ENCODE measurements around the gene ANP32A.
"Not testable (repeated sequence)": the region's sequence is repeated elsewhere in the genome, so short reads cannot be mapped to it uniquely, and the experiment has no call there.

ANP32A gene

GRCh38 chr15:68783226-68784058 lies 37.3 kb downstream of the ANP32A start:
- peak; percentile 40 for DNase-seq (ENCODE audit: low read depth, low spot score)

- no peak for DNase-seq (ENCODE audit: low read depth, low spot score)
These were observed 38.0 kb downstream of the ANP32A start for GRCh38 chr15:68782589-68783161.

DNA sequence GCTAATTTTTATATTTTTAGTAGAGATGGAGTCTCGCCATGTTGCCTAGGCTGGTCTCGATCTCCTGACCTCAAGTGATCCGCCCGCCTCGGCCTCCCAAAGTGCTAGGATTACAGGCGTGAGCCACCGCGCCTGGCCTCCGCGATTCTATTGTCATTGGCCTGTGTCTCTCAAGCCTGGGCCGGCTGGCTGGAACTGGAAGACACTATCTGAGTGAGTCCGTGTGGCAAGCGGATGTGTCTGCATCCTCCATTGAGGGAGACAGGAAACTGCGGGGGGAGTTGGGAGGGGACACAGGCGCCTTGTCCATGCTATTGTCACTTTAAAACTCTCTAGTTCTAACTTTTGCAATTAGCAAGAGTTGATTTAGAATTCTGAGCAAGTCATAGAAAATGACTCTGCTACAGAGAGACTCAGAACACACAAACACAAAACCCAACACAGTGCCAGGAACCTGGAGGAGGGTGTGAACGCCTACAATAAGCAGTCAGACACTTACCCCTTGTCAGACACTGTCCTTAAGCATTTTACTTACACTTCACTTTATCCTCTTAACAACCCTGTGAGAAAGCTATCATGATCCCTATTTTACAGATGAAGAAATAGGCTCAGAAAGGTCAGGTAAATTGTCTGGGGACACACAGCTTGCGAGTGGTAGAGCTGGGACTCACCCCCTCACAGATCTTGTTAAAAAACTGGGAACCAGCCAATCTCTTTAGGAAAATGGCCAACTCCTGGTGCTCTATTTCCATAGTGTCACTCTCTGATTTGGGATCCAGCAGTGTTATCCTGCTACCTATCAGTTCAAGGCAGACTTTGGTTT lies 38.7 kb downstream of the ANP32A start:
- DNase-seq (ENCODE audit: low read depth, low spot score), result no peak

DNA sequence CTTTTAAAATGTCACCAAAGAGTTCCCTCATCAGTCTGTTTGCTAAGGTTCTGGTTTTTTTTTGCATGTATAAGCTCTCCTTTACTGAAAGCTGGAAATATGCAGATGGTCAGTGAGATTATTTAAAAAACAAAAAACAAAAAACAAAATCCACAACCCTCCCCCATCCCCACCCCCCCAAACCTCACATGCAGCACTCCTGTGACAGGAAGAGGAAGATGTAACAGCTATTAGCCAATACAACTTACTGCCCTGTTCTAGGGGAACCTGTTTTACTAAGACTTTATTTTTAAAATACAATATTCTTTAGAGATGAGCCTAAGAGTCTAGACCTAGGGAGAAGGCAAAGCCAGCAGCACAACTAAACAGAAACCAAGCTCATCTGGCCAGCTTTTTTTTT lies 39.5 kb downstream of the ANP32A start:
- DNase-seq (ENCODE audit: low read depth, low spot score), result no peak

DNA sequence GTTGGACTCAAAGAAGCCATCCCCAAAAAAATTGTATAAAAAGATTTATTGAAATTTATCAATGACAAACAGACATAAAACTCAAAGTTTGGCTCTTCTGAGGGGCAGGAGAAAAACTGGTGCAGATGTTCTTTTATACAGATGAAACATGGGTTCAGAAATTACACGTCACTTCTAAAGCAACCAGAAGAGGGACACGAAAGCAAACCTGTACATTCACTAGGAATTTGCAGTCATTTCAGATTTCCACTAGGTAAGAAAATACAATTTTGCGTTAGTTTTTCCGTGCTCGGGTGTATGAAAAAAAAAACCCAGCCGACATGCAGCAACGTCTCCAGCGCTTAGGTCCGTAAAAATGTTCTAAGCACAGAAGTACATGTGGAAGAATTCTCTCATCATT lies 41.8 kb downstream of the ANP32A start:
- DNase-seq (ENCODE audit: low read depth, low spot score), result no peak

- DNase-seq (ENCODE audit: low read depth, low spot score), result no peak
These were observed 44.0 kb downstream of the ANP32A start for GRCh38 chr15:68776477-68777270.

DNA sequence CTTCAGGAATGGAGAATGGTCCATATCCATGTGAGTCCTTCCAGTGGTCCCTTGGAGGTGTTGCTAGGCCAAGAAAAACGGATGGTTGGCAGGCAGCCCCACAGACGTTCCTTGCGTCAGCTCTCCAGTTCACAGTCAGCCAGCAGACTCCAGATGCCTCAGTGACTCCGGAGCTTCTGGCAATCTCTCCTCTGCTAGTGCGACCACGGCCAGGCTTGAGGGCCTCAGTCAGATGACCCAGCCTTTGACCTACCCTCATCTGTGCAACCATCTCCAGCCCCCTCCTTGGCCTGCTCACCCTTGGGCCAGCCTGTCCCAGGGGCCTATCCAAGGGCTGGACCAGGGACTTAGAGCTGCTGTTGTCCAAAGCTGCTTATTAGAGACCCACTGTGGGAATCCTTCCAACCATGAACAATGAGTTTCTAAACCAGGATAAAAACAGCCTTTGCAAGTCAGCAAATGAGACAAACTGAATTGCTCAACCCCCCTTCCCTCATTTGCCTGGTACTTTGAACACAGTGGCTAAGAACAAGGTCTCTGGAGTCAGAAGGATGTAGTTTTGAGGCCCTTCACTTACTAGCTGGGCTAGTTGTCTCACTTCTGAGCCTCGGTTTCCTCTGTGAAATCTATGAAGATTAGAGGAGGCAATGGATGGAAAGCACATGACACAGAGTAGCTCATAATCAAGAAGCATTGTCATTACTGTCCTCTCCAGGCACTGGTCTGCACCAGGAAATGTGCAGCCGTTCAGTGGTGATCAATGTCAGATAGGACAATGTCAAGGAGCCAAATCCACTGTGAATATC lies 44.8 kb downstream of the ANP32A start:
- DNase-seq (ENCODE audit: low read depth, low spot score), result no peak

- no peak for DNase-seq (ENCODE audit: low read depth, low spot score)
These were observed 45.5 kb downstream of the ANP32A start for GRCh38 chr15:68775236-68775577.

GRCh38 chr15:68774521-68775235 lies 46.0 kb downstream of the ANP32A start:
- DNase-seq (ENCODE audit: low read depth, low spot score), result no peak

DNA sequence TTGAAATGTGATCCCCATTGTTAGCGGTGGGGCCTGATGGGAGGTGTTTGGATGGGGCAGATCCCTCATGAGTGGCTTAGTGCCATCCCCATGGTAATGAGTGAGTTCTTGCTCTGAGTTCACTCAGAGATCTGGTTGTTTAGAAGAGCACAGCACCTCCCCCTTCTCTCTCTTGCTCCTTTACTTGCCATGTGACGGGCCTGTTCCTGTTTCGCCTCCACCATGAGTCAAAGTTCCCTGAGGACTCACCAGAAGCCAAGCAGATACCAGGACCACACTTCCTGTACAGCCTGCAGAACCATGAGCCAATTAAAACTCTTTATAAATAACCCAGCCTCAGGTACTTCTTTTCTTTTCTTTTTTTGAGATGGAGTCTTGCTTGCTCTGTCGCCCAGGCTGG lies 46.6 kb downstream of the ANP32A start:
- no peak for DNase-seq (ENCODE audit: low read depth, low spot score)

DNA sequence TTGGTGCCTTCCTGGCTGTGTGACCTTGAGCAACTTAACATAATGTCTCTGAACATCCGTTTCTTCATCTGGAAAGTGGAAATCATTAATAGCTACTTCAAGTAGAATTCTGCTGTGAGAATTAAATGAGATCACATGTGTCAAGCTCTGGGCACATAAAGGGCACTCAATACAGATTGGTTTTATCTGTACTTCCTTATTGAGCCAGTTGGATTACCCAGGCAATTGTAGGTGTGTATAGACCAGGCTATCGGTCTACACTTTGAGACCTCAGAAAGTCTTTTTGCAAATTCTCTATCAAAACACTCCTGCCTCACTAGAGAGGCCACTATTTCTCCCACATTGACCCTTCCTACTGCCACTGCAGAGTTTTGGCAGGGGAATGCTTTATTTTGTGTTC lies 47.7 kb downstream of the ANP32A start:
- DNase-seq (ENCODE audit: low read depth, low spot score), result no peak

- no peak for DNase-seq (ENCODE audit: low read depth, low spot score)
These were observed 50.5 kb downstream of the ANP32A start for GRCh38 chr15:68770216-68770615.

DNA sequence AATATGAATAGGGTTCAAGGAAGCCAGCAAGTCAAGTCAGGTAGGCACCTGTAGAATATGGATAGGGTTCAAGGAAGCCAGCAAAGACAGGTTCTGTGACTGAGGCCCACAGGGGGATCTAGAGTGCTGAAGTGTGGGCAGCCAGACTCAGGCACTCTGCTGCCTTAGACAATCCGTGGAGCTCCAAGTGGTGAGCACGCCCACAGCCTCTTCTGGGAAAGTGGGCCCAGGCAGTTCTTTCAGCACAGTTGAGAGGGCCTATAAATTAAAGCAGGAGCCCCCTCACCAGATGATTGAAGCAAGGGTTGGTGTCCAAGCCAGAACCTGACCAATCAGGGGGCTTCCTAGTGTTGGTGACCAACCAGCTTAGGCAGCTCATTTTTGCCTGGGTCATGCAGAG lies 51.0 kb downstream of the ANP32A start:
- no peak for DNase-seq (ENCODE audit: low read depth, low spot score)

- DNase-seq (ENCODE audit: low read depth, low spot score), result no peak
These were observed 52.4 kb downstream of the ANP32A start for GRCh38 chr15:68768321-68768720.

DNA sequence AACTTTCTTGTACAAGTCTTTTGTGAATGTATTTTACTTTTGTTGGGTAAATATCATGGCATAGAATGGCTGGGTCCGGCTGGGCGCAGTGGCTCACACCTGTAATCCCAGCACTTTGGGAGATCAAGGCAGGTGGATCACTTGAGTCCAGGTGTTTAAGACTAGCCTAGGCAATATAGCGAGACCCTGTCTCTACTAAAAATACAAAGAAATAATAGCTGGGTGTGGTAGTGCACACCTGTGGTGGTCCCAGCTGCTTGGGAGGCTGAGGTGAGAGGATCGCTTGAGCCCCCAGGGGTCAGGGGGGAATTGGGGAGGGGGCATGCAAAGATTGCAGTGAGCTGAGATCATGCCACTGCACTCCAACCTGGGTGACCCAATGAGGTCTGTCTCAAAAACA lies 52.9 kb downstream of the ANP32A start:
- no peak for DNase-seq (ENCODE audit: low read depth, low spot score)

- no peak for DNase-seq (ENCODE audit: low read depth, low spot score)
These were observed 54.9 kb downstream of the ANP32A start for GRCh38 chr15:68765602-68766368.

DNA sequence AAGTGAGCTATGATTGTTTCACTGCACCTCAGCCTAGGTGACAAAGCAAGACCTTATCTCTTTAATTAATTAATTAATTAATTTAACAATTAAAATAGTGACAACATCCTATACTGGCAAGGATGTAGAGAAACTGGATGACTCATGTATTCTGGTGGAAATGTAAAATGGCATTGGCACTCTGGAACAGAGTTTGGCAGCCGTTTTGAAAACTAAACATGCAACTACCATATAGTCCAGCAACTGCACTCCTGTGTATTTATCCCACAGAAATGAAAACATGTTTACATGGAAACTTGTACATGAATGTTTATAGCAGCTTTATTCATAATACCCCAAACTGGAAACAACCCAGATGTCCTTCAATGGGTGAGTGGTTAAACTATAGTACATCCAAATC lies 56.6 kb downstream of the ANP32A start:
- DNase-seq (ENCODE audit: low read depth, low spot score), result no peak

- no peak for DNase-seq (ENCODE audit: low read depth, low spot score)
These were observed 57.6 kb downstream of the ANP32A start for GRCh38 chr15:68763063-68763462.

DNA sequence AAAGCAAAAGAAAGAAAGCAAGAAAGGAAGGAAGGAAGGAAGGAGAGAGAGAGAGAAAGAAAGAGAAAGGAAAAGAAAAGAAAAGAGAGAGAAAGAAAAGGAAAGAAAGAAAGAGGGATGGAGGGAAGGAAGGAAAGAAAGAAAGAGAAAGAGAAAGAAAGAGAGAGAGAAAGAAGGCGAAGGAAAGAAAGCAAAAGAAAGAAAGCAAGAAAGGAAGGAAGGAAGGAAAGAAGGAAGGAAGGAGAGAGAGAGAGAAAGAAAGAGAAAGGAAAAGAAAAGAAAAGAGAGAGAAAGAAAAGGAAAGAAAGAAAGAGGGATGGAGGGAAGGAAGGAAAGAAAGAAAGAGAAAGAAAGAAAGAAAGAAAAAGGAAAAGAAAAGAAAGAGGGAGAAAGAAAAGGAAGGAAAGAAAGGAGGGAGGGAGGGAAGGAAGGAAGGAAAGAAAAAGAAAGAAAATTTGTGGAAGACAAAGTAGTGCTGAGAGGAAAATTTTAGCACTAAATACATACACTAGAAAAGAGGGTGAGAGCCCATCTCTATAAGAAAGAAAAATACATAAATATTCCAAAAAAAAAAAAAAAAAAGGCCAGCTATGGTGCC lies 60.6 kb downstream of the ANP32A start:
- not testable (repeated sequence) for DNase-seq (ENCODE audit: low read depth, low spot score)

Measured in iPS DF 19.7 (cell line).